Memory B cell (primary cell): ENCODE results near the gene ZNF211.

Source experiments
- ATAC-seq: fragments of 150-1000 bp; cut with Tn5 transposase; 2 replicates; pipeline ENCODE4 v1.10.0; 2021; ENCODE audit warnings: low read depth, mild to moderate bottlenecking, moderate library complexity
- DNase-seq, 2 donors: peaks; one replicate each; pipeline ENCODE4 v3.0.0; 2022; ENCODE audit warnings: low spot score in 2 of 2
- H3K27ac Mint-ChIP-seq: one replicate; pipeline ENCODE4 v1.8.0; 2022; ENCODE audit warnings: mild to moderate bottlenecking, moderate library complexity, mixed read lengths
- H3K27me3 Mint-ChIP-seq: one replicate; pipeline ENCODE4 v1.8.0; 2022; ENCODE audit warnings: mixed read lengths
- H3K36me3 Mint-ChIP-seq: one replicate; pipeline ENCODE4 v1.8.0; 2022; ENCODE audit warnings: mild to moderate bottlenecking, mixed read lengths
- H3K4me1 Mint-ChIP-seq: one replicate; pipeline ENCODE4 v1.8.0; 2022; ENCODE audit warnings: mixed read lengths
- H3K4me3 Mint-ChIP-seq: one replicate; pipeline ENCODE4 v1.8.0; 2022; ENCODE audit warnings: mild to moderate bottlenecking, moderate library complexity, mixed read lengths
- H3K9me3 Mint-ChIP-seq: one replicate; pipeline ENCODE4 v1.8.0; 2022; ENCODE audit warnings: mixed read lengths

ZNF211 gene

DNA sequence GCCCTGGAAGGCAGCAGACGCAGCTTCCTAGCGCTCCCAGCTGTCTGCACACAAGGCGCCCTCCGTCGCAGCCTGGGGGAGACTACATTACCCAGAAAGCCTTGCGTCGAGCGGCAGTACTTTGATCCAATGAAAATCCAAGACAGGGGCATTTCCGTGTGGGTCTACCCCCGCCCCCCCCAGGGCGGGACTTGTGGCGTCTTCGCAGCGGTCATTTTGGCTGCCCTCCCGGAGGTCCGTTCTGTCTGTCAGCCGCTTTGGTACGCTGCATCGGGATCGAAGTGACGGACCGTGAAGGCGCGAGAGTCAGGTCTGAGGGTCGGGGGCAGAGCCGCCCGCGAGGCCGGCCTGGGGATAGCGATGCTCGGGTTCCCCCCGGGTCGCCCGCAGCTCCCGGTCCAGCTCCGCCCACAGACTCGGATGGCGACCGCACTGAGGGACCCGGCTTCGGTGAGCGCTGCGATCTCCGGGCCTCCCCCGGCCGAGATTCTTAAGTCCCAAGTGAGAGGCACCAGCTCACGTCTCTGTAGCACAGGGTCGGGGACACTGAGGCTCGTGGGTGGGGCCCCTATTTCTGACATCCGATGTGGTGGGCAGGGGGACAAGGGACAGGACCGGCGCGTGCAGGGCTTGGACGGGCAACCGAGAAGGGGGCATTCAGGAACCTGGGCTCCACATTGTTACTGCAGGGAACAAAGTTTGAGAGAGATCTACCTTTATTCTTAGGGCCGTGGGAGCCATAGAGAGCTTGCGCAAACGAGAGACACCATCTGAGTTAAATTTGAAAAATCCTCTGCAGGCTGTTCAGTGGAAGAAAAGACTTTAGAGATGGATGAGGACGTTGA lies at the start of gene ZNF211:
TSS of gene ZNF211 (plus strand) at position 182 of the 845 bp plus-strand sequence. CDS start at position 361, 179 bp downstream.
- H3K4me3 Mint-ChIP-seq = peak within 1 kb of the TSS; percentile 88
- no peaks in the 10 kb centered on the region for H3K27me3 Mint-ChIP-seq
- peaks cover 19% of the 10 kb centered on the region for H3K4me1 Mint-ChIP-seq
- peaks cover 29% of the 10 kb centered on the region for H3K36me3 Mint-ChIP-seq
- H3K9me3 Mint-ChIP-seq = peaks cover 15% of the 10 kb centered on the region
- ATAC-seq (peak; percentile 100), DNase-seq (peak; percentile 78 to 79)
- peak within 1 kb of the TSS; percentile 63 for H3K27ac Mint-ChIP-seq

DNA sequence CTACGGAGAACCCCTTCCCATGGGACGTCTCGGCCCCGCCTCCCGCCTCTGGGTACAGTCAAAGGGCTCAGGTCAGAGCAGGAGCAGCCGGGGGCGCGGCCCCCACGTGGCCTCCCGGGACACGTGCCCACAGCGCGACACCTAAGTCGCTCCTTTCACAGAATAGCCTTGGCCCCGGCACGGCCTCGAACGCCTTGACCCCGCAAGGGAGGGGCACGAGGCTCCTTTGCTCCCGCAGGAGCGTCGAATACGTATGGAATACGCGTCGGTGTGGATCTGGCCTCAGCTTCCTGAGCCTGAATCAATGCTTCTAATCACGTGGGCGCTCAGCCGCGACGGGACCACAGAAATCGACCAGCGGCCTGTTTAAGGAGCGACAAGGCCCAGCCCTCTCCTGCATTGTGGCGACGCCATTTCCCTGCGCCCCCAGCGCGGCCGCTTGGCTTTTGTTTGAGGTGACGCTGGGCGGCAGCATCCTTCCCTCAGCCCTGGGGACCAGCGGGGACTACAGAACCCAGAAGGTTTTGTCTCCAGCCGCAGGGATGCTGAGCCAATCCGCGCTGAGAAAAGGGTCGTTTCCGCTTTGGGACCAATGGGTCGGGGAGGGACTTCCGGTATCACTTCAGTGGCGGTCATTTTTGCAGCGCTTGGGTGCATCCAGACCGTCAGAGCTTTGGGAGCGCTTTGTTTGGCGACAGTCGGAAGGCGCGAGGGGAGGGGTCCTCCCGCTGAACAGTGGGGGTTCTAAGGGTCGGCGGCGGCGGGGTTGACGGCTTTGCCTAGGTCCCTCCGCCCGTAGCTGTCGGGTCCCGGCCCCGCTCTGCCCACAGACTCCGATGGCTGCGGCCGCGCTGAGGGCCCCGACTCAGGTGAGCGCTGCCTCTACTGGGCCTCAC lies 49.2 kb upstream of the ZNF211 start, which contains the start of gene ZIK1:
TSS of gene ZIK1 (plus strand) at position 625 of the 896 bp plus-strand sequence. CDS start at position 837, 212 bp downstream.
- peaks cover 40% of the 10 kb centered on the region for H3K36me3 Mint-ChIP-seq
- no peaks in the 10 kb centered on the region for H3K27me3 Mint-ChIP-seq
- H3K4me3 Mint-ChIP-seq = peak within 1 kb of the TSS; percentile 96
- peaks cover 31% of the 10 kb centered on the region for H3K9me3 Mint-ChIP-seq
- peak; percentile 76 to 80 for DNase-seq
- H3K27ac Mint-ChIP-seq = peak within 1 kb of the TSS; percentile 84
- peaks cover 12% of the 10 kb centered on the region for H3K4me1 Mint-ChIP-seq
- peak; percentile 94 for ATAC-seq

DNA sequence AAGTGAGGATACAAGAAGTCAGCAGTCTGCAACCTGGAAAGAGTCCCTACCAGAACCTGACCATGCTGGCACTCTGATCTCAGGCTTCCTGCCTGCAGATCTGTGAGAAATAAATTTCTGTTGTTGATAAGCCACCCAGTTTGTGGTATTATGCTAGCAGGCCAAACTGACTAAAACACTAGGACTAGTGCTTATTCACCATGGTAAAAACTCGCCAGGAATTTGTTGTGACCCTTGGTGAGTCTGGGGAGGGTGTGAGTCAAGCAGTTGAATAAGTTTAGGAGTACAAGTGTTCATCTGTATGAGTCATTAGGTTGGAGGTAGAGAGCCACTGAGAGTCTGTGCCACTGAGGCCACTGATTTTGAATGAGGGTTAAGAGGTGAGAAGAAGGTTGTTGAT lies 45.4 kb upstream of the ZNF211 start:
- DNase-seq (no peak), ATAC-seq (no peak)
- Mint-ChIP-seq H3K27ac (no peak overlapping the region), H3K36me3 (peaks cover 67% of the 10 kb centered on the region), H3K27me3 (no peaks in the 10 kb centered on the region), H3K4me3 (no peak overlapping the region), H3K4me1 (peaks cover 10% of the 10 kb centered on the region), H3K9me3 (peaks cover 37% of the 10 kb centered on the region)

DNA sequence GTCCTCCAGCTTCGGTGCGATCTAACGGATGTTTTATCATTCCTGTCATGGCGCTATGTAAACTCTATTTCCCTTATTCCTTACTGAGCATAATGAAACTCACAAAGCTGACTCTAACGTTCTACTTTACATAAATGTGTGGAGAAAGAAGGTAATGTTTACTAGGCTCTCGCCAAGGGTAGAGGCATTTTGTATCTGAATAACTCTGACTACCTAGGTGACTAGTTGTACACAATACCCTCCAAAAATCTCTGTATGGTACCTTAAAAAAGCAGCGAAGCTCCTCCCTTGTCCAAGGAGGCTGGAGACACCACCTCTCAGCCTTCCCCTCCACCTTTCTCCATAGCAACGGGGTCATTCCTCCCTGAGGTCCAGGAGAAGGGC lies 33.6 kb upstream of the ZNF211 start:
- peaks cover 21% of the 10 kb centered on the region for H3K36me3 Mint-ChIP-seq
- peak overlapping the region; percentile 85 for H3K4me3 Mint-ChIP-seq
- H3K9me3 Mint-ChIP-seq = peaks cover 14% of the 10 kb centered on the region
- DNase-seq (no peak), ATAC-seq (peak; percentile 12)
- H3K4me1 Mint-ChIP-seq = peaks cover 13% of the 10 kb centered on the region
- no peak overlapping the region for H3K27ac Mint-ChIP-seq
- H3K27me3 Mint-ChIP-seq = no peaks in the 10 kb centered on the region

DNA sequence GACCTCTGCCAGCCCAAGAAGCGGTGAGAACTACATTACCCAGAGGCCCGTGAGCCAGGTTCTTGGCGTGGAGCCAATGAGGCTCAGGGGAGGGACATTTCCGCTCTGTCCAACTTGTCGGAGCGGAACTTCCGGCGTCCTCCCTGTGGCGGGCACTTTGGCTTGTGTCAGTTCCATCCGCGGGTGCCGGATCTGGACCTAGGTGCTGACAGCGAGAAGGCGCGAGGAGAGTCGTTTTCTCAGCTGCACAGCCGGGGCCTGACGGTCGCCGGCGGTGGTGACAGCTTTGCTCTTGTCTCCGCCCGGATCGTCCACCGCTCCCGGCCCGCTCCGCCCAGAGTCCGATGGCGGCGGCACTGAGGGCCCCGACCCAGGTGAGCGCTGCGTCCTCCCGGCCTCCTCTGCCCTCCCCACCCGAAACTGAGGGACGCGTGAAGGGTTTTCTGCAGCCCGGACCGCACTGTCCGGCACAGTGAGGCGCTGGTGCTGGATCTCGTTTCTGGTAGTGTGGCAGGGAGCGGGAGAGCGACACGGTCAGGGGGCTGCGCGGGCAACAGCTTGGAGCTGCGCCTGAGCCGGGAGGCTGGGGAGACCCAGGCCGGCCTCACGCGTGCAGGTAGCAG lies 33.1 kb upstream of the ZNF211 start, which contains the start of gene ZNF530:
TSS of gene ZNF530 (plus strand) at position 125 of the 623 bp plus-strand sequence. CDS start 4,461 bp downstream, outside the sequence.
- no peaks in the 10 kb centered on the region for H3K27me3 Mint-ChIP-seq
- peaks cover 13% of the 10 kb centered on the region for H3K4me1 Mint-ChIP-seq
- peaks cover 26% of the 10 kb centered on the region for H3K36me3 Mint-ChIP-seq
- no peak within 1 kb of the TSS for H3K27ac Mint-ChIP-seq
- H3K9me3 Mint-ChIP-seq = peaks cover 14% of the 10 kb centered on the region
- peak within 1 kb of the TSS; percentile 85 for H3K4me3 Mint-ChIP-seq
- ATAC-seq (peak; percentile 99), DNase-seq (peak; percentile 65 to 75)

DNA sequence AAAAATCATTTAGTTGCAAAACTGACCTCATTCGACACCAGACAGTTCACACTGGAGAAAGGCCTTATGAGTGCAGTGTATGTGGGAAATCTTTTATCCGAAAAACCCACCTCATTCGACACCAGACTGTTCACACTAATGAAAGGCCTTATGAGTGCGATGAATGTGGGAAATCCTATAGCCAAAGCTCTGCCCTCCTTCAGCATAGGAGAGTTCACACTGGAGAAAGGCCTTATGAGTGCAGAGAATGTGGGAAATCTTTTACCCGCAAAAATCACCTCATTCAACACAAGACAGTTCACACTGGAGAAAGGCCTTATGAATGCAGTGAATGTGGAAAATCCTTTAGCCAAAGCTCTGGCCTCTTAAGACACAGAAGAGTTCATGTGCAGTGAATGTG lies 26.0 kb upstream of the ZNF211 start:
- Mint-ChIP-seq H3K4me1 (peaks cover 5% of the 10 kb centered on the region), H3K27ac (no peak overlapping the region), H3K9me3 (peaks cover 16% of the 10 kb centered on the region), H3K4me3 (no peak overlapping the region), H3K36me3 (peaks cover 57% of the 10 kb centered on the region), H3K27me3 (no peaks in the 10 kb centered on the region)
- no peak for ATAC-seq
- DNase-seq = no peak

DNA sequence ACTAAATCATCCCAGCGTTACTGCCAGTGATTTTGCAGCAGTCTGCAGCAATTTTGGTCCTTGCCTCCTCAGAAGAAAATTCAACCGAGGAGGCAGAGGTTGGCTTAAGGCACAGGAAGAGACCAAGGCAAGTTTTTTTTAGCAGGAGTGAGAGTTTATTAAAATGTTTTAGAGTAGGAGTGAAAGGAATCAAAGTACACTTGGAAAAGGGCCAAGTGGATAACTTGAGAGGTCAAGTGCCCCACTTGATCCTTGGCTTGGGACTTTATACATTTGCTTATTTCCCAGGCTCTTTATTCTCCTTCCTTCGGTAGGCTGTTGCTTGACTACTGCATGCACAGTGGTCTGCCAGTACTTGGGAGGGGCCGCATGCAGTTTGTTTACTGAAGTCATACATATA lies 21.9 kb upstream of the ZNF211 start:
- Mint-ChIP-seq H3K4me3 (no peak overlapping the region), H3K4me1 (peaks cover 15% of the 10 kb centered on the region), H3K27me3 (no peaks in the 10 kb centered on the region), H3K27ac (no peak overlapping the region), H3K9me3 (peaks cover 19% of the 10 kb centered on the region), H3K36me3 (peaks cover 40% of the 10 kb centered on the region)
- DNase-seq (no peak), ATAC-seq (no peak)

DNA sequence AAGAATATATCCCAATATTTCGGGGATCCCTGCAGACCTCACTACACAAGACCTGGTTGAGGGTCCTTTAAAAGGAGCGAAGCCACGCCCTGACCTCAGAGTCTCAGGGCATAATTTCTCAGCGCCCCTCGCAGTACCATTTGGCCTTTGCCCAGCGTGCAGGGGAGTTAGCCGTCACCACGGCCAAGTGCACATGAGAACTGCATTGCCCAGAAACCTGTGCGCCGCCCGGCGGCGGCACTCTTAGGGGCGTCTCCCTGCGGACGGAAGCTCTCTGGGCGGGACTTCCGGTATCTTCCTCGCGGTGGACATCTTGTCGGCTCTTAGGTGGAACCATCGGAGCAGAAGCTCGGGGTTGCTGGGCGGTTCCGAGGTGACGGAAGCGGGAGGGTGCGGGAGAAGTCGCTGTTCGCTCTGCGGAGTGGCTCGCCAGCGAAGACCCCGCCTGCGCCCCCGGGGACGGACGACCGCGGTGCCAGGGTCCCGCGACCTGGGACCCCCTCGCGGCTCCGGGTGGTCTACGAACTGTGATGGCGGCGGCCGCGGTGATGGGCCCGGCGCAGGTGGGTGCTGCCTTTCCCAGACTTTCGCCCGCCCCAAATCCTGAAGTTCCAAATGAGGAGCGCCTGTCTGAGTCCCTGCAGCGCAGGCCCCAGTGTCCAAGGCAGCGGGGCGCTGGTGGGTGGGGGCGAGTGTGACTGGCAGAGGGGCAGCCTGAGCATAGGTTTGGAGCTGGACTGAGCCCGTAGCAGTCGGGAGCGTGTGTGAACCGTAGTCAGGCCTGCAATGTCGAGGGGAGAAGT lies 18.8 kb upstream of the ZNF211 start, which contains the start of gene ZNF134:
TSS of gene ZNF134 (plus strand) at position 302 of the 803 bp plus-strand sequence. CDS start 5,227 bp downstream, outside the sequence.
- peaks cover 50% of the 10 kb centered on the region for H3K36me3 Mint-ChIP-seq
- peak; percentile 100 for ATAC-seq
- H3K9me3 Mint-ChIP-seq = peaks cover 39% of the 10 kb centered on the region
- peak within 1 kb of the TSS; percentile 85 for H3K4me3 Mint-ChIP-seq
- H3K27ac Mint-ChIP-seq = peak within 1 kb of the TSS; percentile 85
- H3K27me3 Mint-ChIP-seq = no peaks in the 10 kb centered on the region
- peaks cover 31% of the 10 kb centered on the region for H3K4me1 Mint-ChIP-seq
- peak; percentile 84 to 85 for DNase-seq

DNA sequence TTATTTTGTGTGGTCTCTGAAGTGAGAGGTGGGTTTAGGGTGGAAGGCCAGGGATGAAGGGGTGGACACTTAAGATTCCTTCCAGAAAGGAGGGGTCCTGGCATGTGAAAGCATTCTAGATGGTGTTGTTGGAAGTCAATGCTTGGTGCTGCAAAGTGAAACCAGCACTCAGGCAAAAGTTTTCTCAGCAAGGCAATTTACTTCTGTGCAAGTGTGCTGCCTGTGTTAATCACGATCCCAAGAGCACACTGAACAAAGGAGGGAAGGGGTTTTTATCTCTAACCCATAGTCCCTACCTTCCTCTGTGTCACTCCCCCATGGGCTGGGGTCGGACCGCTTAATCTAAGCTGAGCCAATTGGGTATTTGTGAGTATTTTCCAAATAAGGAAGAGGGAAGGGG lies 17.6 kb upstream of the ZNF211 start:
- peak overlapping the region; percentile 85 for H3K4me3 Mint-ChIP-seq
- peaks cover 31% of the 10 kb centered on the region for H3K4me1 Mint-ChIP-seq
- H3K27me3 Mint-ChIP-seq = no peaks in the 10 kb centered on the region
- peak overlapping the region; percentile 85 for H3K27ac Mint-ChIP-seq
- peaks cover 62% of the 10 kb centered on the region for H3K36me3 Mint-ChIP-seq
- ATAC-seq = no peak
- no peak for DNase-seq
- peaks cover 41% of the 10 kb centered on the region for H3K9me3 Mint-ChIP-seq

DNA sequence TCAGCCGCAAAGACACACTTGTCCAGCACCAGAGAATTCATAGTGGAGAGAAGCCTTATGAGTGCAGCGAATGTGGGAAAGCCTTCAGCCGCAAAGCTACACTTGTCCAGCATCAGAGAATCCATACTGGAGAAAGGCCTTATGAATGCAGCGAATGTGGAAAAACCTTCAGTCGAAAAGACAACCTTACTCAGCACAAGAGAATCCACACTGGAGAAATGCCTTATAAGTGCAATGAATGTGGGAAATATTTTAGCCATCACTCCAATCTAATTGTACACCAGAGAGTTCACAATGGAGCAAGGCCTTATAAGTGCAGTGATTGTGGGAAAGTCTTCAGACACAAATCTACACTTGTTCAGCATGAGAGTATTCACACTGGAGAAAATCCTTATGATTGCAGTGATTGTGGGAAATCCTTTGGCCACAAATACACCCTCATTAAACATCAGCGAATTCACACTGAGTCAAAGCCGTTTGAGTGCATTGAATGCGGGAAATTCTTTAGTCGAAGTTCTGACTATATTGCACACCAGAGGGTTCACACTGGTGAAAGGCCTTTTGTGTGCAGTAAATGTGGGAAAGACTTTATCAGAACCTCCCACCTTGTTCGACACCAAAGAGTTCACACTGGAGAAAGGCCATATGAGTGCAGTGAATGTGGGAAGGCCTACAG lies 12.2 kb upstream of the ZNF211 start:
- Mint-ChIP-seq H3K4me1 (peaks cover 18% of the 10 kb centered on the region), H3K4me3 (no peak overlapping the region), H3K27ac (no peak overlapping the region), H3K36me3 (peaks cover 78% of the 10 kb centered on the region), H3K9me3 (peaks cover 30% of the 10 kb centered on the region), H3K27me3 (no peaks in the 10 kb centered on the region)
- ATAC-seq = no peak
- DNase-seq = no peak

DNA sequence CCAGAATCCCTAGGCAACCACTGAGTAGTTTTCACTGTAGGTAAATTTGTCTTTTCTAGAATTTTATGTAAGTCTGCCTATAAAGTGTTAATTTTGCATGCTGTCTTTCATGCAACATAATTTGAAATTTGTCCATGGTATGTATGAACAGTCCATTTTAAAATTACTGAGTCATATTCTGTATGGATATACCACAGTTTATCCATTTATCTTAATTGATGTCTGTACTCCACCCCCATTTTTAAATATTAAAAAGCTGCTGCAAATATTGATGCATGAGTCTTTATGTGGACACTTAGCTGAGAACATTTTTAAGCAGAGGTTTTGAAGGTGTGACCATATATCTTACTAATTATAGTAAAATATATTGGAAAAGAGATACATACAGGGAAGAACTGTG lies 9.9 kb upstream of the ZNF211 start:
- Mint-ChIP-seq H3K9me3 (peaks cover 17% of the 10 kb centered on the region), H3K4me1 (peaks cover 3% of the 10 kb centered on the region)
- DNase-seq = no peak

DNA sequence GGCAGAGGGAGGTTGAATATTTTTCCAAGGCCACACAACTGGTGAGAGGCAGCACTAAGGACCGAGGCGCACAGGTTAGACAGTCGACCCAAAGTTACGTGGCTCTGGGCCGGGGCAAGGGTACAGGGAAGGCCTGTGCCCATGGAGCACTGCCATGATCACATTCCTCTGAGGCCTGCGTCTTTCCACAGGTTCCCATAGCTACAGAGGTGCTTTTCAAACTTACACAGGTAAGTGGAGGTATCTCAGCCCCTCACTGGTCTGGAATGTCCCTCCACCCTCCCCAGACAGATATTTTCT lies 814 bp downstream of the ZNF211 start:
- DNase-seq = no peak
- ATAC-seq = no peak
- Mint-ChIP-seq H3K36me3 (peaks cover 35% of the 10 kb centered on the region), H3K4me1 (peaks cover 19% of the 10 kb centered on the region), H3K27me3 (no peaks in the 10 kb centered on the region), H3K9me3 (peaks cover 19% of the 10 kb centered on the region), H3K27ac (no peak overlapping the region), H3K4me3 (peak overlapping the region; percentile 88)

More for the DNA sequence above, 9.9 kb upstream of the ZNF211 start:
- Mint-ChIP-seq H3K4me3 (no peak overlapping the region), H3K27me3 (no peaks in the 10 kb centered on the region), H3K27ac (no peak overlapping the region), H3K36me3 (peaks cover 57% of the 10 kb centered on the region)
- ATAC-seq = no peak
